HEK293T (cell line): Measurements from ENCODE around the gene CHRD.
A peak's percentile ranks its signal among the peaks of the same experiment; 100 is the strongest.

Source experiments
- CTCF ChIA-PET: fragments of 350-600 bp; formaldehyde crosslinking; extraction: SDS; loops from one replicate; lab custom pipeline; 2021; ENCODE audit warnings: antibody characterized with exemption, inconsistent platforms; lab: Yijun Ruan, JAX
- POLR2A ChIA-PET: fragments of 350-600 bp; formaldehyde crosslinking; extraction: SDS; loops from one replicate; lab custom pipeline; 2020; ENCODE audit warnings: antibody characterized with exemption, inconsistent platforms; lab: Yijun Ruan, JAX
- DNase-seq: peaks from one replicate; pipeline ENCODE4 v3.0.0; 2012; ENCODE audit warnings: mixed read lengths; ENCODE audit errors: extremely low spot score
- ARNT ChIP-seq: fragments of 450-650 bp; IDR thresholded peaks from 2 replicates; pipeline ENCODE4 v1.6.1; 2017; ENCODE audit warnings: mild to moderate bottlenecking
- BHLHE40 ChIP-seq: fragments of 450-650 bp; IDR thresholded peaks from 2 replicates; pipeline ENCODE4 v1.6.1; 2016; ENCODE audit warnings: mild to moderate bottlenecking, moderate library complexity, borderline replicate concordance
- CTBP1 ChIP-seq: fragments of 450-650 bp; IDR thresholded peaks from 2 replicates; pipeline ENCODE4 v1.6.1; 2016; ENCODE audit warnings: borderline replicate concordance
- ELF4 ChIP-seq: fragments of 450-650 bp; IDR thresholded peaks from 2 replicates; pipeline ENCODE4 v1.6.1; 2017; ENCODE audit warnings: antibody characterized with exemption
- FOXA1 ChIP-seq: fragments of 450-650 bp; IDR thresholded peaks from 2 replicates; pipeline ENCODE4 v1.6.1; 2016; ENCODE audit warnings: mild to moderate bottlenecking
- FOXK2 ChIP-seq: fragments of 450-650 bp; IDR thresholded peaks from 2 replicates; pipeline ENCODE4 v1.6.1; 2016; ENCODE audit warnings: mild to moderate bottlenecking
- FOXM1 ChIP-seq: fragments of 450-650 bp; IDR thresholded peaks from 2 replicates; pipeline ENCODE4 v1.6.1; 2017; ENCODE audit warnings: mild to moderate bottlenecking, borderline replicate concordance
- HDGF ChIP-seq: fragments of 450-650 bp; IDR thresholded peaks from 2 replicates; pipeline ENCODE4 v1.6.1; 2017; ENCODE audit warnings: antibody characterized with exemption, borderline replicate concordance
- L3MBTL2 ChIP-seq: fragments of 450-650 bp; conservative IDR thresholded peaks from 2 replicates; pipeline ENCODE4 v1.6.1; 2016; ENCODE audit warnings: mild to moderate bottlenecking
- LEF1 ChIP-seq: fragments of 450-650 bp; IDR thresholded peaks from 2 replicates; pipeline ENCODE4 v1.6.1; 2017; ENCODE audit warnings: mild to moderate bottlenecking, borderline replicate concordance
- NFRKB ChIP-seq: fragments of 450-650 bp; IDR thresholded peaks from 2 replicates; pipeline ENCODE4 v1.6.1; 2016; ENCODE audit warnings: mild to moderate bottlenecking, moderate library complexity
- SP1 ChIP-seq: fragments of 450-650 bp; IDR thresholded peaks from 2 replicates; pipeline ENCODE4 v1.6.1; 2017
- SUZ12 ChIP-seq: fragments of 450-650 bp; IDR thresholded peaks from 2 replicates; pipeline ENCODE4 v1.6.1; 2016; ENCODE audit warnings: mild to moderate bottlenecking
- TARDBP ChIP-seq: fragments of 450-650 bp; IDR thresholded peaks from 2 replicates; pipeline ENCODE4 v1.6.1; 2016
- ZNF384 ChIP-seq: fragments of 450-650 bp; IDR thresholded peaks from 2 replicates; pipeline ENCODE4 v1.6.1; 2016
- TF ChIP-seq, protein P1 (sequence below): fragments of 450-650 bp; IDR thresholded peaks from 2 replicates; pipeline ENCODE4 v1.6.1; 2016

CHRD gene

DNA sequence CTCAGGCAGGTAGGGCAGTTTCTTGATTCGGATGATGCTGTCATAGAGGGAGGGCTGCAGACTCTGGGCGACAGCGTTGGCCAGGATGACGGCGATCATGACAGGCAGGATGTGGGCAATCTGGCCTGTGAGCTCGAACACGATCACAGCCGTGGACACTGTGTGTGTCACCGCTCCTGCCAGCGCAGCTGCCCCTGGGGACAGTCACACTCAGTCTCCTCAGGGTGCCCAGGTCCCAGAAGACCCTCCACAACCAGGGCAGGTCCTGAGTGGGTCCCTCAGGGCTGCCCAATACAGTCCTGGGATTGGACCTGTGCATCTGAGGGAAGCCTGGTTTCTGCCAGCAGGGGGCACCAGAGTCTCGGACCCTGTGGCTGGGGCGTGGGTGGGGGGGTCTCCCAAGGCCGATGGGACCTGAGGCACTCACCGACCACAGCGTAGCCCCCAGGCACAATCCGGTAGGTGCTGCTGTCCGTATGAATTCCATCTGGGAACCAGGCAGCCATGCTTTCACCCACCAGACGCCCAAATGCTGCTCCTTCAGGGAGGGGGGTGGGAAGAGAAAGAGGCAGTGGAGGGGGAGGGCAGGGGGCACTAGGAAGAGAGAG is 25.6 kb upstream of the CHRD start:
- POLR2A ChIA-PET, result no interaction called here
- TF ChIP-seq FOXK2, result no peak
- no peak for TF ChIP-seq ARNT
- TF ChIP-seq SUZ12, result no peak
- TF ChIP-seq FOXM1, result no peak
- no peak for TF ChIP-seq L3MBTL2
- TF ChIP-seq ZNF384, result no peak
- TF ChIP-seq FOXA1, result no peak
- no peak for TF ChIP-seq CTBP1
- no peak for TF ChIP-seq LEF1
- no peak for TF ChIP-seq TARDBP
- no peak for TF ChIP-seq ELF4
- TF ChIP-seq, protein P1, sequence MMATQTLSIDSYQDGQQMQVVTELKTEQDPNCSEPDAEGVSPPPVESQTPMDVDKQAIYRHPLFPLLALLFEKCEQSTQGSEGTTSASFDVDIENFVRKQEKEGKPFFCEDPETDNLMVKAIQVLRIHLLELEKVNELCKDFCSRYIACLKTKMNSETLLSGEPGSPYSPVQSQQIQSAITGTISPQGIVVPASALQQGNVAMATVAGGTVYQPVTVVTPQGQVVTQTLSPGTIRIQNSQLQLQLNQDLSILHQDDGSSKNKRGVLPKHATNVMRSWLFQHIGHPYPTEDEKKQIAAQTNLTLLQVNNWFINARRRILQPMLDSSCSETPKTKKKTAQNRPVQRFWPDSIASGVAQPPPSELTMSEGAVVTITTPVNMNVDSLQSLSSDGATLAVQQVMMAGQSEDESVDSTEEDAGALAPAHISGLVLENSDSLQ, result no peak
- no peak for TF ChIP-seq SP1
- TF ChIP-seq HDGF, result no peak
- TF ChIP-seq BHLHE40, result no peak
- TF ChIP-seq NFRKB, result no peak
- CTCF ChIA-PET, result interaction anchor here (0.7 kb wide), 1 partner anchor 17 kb away, joined by 3 read pairs; no protein-coding TSS in a partner anchor
- DNase-seq, result peak; percentile 62

DNA sequence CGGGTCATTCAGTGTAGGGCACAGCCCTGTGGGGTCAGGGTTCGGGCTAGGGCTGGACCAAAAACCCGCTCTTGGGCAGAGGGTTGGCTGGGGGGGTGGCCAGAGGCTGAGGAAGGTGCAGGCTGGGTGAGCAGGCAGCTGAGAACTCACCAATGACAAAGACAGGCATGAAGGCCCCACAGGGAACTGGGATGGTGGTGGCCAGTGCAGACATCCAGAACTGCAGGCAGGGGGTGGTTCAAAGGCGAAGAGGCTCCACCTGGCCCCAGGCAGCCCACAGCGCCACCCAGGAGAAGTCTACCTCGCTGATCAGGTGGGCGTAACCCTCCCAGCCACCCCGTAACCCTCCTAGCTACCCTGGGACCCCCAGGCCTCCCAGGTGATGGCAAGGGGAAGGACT is 25.1 kb upstream of the CHRD start:
- DNase-seq, result no peak
- POLR2A ChIA-PET, result no interaction called here
- CTCF ChIA-PET, result interaction anchor here (0.6 to 0.7 kb wide), 2 partner anchors 17 to 51 kb away, joined by 3 read pairs; no protein-coding TSS in a partner anchor
- TF ChIP-seq, protein P1, result no peak
- TF ChIP-seq BHLHE40, result no peak

- ChIA-PET CTCF (interaction anchor here (0.6 to 0.7 kb wide), 2 partner anchors 16 to 52 kb away, joined by 3 read pairs; no protein-coding TSS in a partner anchor), POLR2A (no interaction called here)
- TF ChIP-seq L3MBTL2, result no peak
- TF ChIP-seq FOXK2, result no peak
- DNase-seq, result no peak
Measured at GRCh38 chr3:184355261-184356040, 24.4 kb upstream of the CHRD start.

DNA sequence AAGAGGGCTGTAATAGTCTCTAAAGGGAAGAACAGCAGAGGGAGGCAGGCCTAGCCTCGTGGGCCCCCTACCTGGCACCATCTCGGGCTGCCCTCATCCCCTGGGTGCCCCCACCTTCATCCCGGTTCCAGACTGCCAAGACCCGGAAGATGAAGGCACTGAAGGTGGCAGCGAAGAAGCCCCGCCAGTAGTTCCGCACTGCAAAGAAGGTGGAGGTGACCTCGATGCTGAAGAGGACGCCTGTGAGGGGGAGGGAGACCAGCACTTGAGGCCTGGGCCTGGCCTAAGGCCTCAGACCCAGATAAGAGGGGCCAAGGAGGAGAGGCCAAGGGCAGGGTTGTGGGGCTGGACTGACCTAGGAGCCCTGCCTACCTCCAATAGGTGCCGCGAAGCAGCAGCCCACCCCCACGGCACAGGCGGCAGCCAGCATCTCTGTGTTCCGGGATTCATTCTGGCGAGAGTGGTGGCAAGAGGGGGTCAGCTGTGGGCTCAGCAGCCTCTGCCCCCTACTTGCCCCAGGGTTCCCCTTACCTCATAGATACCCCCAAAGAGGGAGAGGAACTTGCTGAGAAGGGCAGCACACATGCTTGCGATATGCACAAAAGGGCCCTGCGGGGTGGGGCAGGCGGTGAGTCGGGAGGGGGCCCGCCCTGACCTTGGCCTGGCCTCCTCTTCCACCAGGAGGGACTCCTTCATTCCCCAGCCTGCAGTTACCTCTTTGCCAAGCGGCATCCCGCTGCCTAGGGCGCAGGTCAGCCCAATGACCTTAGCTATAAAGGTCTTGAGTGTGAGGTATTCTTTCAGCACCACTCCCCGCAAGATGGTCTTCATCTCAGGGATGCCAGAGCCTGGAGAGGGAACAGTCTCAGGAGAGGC is 22.4 kb upstream of the CHRD start:
- no peak for TF ChIP-seq LEF1
- TF ChIP-seq TARDBP, result no peak
- no peak for TF ChIP-seq FOXA1
- no peak for TF ChIP-seq ELF4
- TF ChIP-seq ZNF384, result no peak
- no peak for TF ChIP-seq BHLHE40
- no peak for TF ChIP-seq FOXK2
- no peak for TF ChIP-seq CTBP1
- no peak for TF ChIP-seq NFRKB
- TF ChIP-seq FOXM1, result no peak
- TF ChIP-seq L3MBTL2, result no peak
- TF ChIP-seq SP1, result no peak
- TF ChIP-seq ARNT, result no peak
- ChIA-PET CTCF (no interaction called here), POLR2A (no interaction called here)
- no peak for DNase-seq

- CTCF ChIA-PET, result no interaction called here
- no peak for DNase-seq
- POLR2A ChIA-PET, result no interaction called here
- TF ChIP-seq FOXK2, result no peak
- no peak for TF ChIP-seq BHLHE40
Measured at GRCh38 chr3:184358124-184358767, 21.6 kb upstream of the CHRD start.

DNA sequence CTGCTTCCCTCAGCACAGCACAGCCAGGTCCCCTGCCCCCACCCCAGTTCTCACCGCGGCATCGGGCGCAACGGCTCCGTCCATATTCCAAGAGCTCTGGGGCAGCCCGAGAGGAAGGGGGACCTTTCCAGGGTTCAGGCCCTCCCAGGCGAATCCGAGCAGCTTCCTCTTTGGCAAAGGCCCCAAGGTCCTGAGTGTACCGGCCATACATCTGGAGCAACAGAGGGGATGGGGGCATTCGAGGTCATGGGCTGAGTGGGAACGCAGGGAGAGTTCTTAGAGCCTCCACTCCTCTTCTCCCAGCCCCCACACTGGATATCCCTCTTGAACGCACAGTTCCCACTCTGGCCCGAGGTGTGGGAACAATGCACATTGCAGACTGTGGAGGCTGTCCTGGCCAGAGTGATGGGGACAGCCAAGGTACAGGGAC is 20.9 kb upstream of the CHRD start:
- no peak for TF ChIP-seq ARNT
- TF ChIP-seq CTBP1, result no peak
- no peak for TF ChIP-seq LEF1
- no peak for TF ChIP-seq ELF4
- no peak for TF ChIP-seq L3MBTL2
- no peak for TF ChIP-seq SP1
- TF ChIP-seq FOXK2, result no peak
- no peak for TF ChIP-seq HDGF
- TF ChIP-seq TARDBP, result no peak
- no peak for TF ChIP-seq NFRKB
- no peak for TF ChIP-seq SUZ12
- no peak for TF ChIP-seq BHLHE40
- TF ChIP-seq ZNF384, result no peak
- TF ChIP-seq, protein P1, result no peak
- TF ChIP-seq FOXA1, result no peak
- no peak for TF ChIP-seq FOXM1
- CTCF ChIA-PET, result no interaction called here
- DNase-seq, result no peak
- POLR2A ChIA-PET, result no interaction called here
